Heart right ventricle (tissue), 16 donors: ENCODE measurements around the gene LRRC75B. TPM values are rescaled to one million over a fixed set of nuclear protein-coding genes. Genes with fewer than 3 reads are reported as not detected.
"Not testable (repeated sequence)": the region's sequence is repeated elsewhere in the genome, so short reads cannot be mapped to it uniquely, and the experiment has no call there.

Experiments
- ATAC-seq, 8 donors: fragments of 200-7000 bp; cut with Tn5 transposase; one replicate each; pipeline ENCODE4 v1.9.1; 2020; ENCODE audit warnings: mild to moderate bottlenecking in 8 of 8, moderate library complexity in 8 of 8, moderate number of reproducible peaks in 1 of 8
- DNase-seq, 2 donors: peaks; one replicate each; pipeline ENCODE4 v3.0.0-alpha.2; 2020
- H3K27ac ChIP-seq, 10 donors: fragments of 200-600 bp; sonication (generic) in 2 of 10; one replicate each; pipeline versions ENCODE4 v1.5.0 to v1.8.0; 2020 to 2022; ENCODE audit warnings: mild to moderate bottlenecking in 3 of 10
- H3K27me3 ChIP-seq, 7 donors: fragments of 200-600 bp; one replicate each; pipeline ENCODE4 v1.8.0; 2021 to 2022; ENCODE audit warnings: mild to moderate bottlenecking in 2 of 7
- H3K36me3 ChIP-seq, 9 donors: fragments of 200-600 bp; sonication (generic) in 1 of 9; one replicate each; pipeline versions ENCODE4 v1.5.0 to v1.8.0; 2020 to 2022; ENCODE audit warnings: mild to moderate bottlenecking in 2 of 9
- H3K4me1 ChIP-seq, 9 donors: fragments of 200-600 bp; sonication (generic) in 1 of 9; one replicate each; pipeline versions ENCODE4 v1.5.0 to v1.8.0; 2020 to 2022; ENCODE audit warnings: mild to moderate bottlenecking in 4 of 9
- H3K4me3 ChIP-seq, 10 donors: fragments of 200-600 bp; sonication (generic) in 2 of 10; one replicate each; pipeline versions ENCODE4 v1.5.0 to v1.8.0; 2020 to 2022; ENCODE audit warnings: mild to moderate bottlenecking in 7 of 10, moderate library complexity in 2 of 10
- H3K9me3 ChIP-seq, 11 donors: fragments of 200-600 bp in 10 of 11; sonication (generic) in 2 of 11; one replicate each; pipeline versions ENCODE4 v1.5.0 to v1.8.0; 2013 to 2022; ENCODE audit warnings: mild to moderate bottlenecking in 2 of 11, control low read depth in 1 of 11, moderate library complexity in 1 of 11
- CTCF ChIP-seq, 9 donors: fragments of 200-600 bp; sonication (generic) in 2 of 9; IDR thresholded peaks; one replicate each; pipeline versions ENCODE4 v1.5.0 to v1.8.0; 2021 to 2022; ENCODE audit warnings: antibody characterized with exemption in 9 of 9, mild to moderate bottlenecking in 5 of 9, moderate library complexity in 1 of 9
- WGBS, 2 donors: extraction: QIAGEN DNeasy Blood & Tissue Kit; methylation state at CpG; one replicate each; pipeline ENCODE4 v1.1.7; 2013; ENCODE audit warnings: inconsistent platforms in 1 of 2; 5-methylcytosine and 5-hydroxymethylcytosine counted together
- intact Hi-C, 10 donors: fragments of 100-400 bp; cut with DNase I; formaldehyde crosslinking; loops; one replicate each; pipeline versions ENCODE4 v1.11.1 to v1.14.2; 2022
- long read RNA-seq, 3 donors: library from polyadenylated mRNA; unstranded; transcript quantifications; one replicate each; pipeline ENCODE4 v2.0.0, GENCODE V29; 2020 to 2021
- polyA plus RNA-seq, 2 donors: library from polyadenylated mRNA; stranded (reverse); fragments of 200-250 nt; gene quantifications; one replicate each; pipeline ENCODE4 v1.2.3, GENCODE V29; 2013
- total RNA-seq, 10 donors: library from RNA; stranded (reverse); fragmentation: NEBNext Ultra II Directional in 3 of 10; extraction: Animal tissue kit (Norgen Biotek cat#: 25700) in 3 of 10; gene quantifications; one replicate each; pipeline versions ENCODE4 v1.2.1 to v1.2.4, GENCODE V29; 2021 to 2023
- donor health status: Arrhythmogenic right ventricular cardiomyopathy.
- donor health status: ischemic (EF 13 %, LVEDD 7.1; RV severe dilation, severe dysfunction).
- donor health status: healthy with polysubstance abuse.
- donor health status: DM: no; HTN: yes; CAD: no.
- donor health status: DM: no; HTN: no; CAD: no.
- donor health status: ischemic (EF 25% LVEDD 6.9; RV normal size, moderate dysfunction).
- donor health status: ischemic (EF 25% LVEDD 5.7; RV mildly dilated, moderate dysfunction).
- donor health status: healthy.
- donor health status: DM: yes; HTN: yes; CAD: no.
- donor health status: Ischemic cardiomyopathy.
- donor health status: ischemic (EF 35%, LVEDD 5.7; RV mildly dilated, moderate dysfunction).
- donor health status: nonischemic (EF 11% LVEDD 7.7; RV severe dilation, severe dysfunction).
- donor health status: DM: yes; HTN: yes; CAD: no.
- donor health status: PGD.
- donor health status: ischemic (EF 29% LVEDD 5.4; RV normal size, mild dysfunction).
- donor health status: nonischemic (EF 23%, LVEDD 6.1; RV moderate dilation, normal function).

LRRC75B gene
- 1 to 10 TPM; 2.0 to 6.6 (median 4.3) TPM for total RNA-seq
- polyA plus RNA-seq = 10 to 100 TPM in 1 of 2 donors, 1 to 10 TPM in 1; 3.9 to 12.4 TPM
- long read RNA-seq, donor 1, partial matches to known transcripts = 2 of 10 reads
- long read RNA-seq, donor 1, other reads (novel, unspliced or antisense) = 7 of 10 reads
- long read RNA-seq, donor 2, partial matches to known transcripts = 0 of 12 reads
- long read RNA-seq, donor 2, other reads (novel, unspliced or antisense) = 7 of 12 reads
- long read RNA-seq, donor 3, partial matches to known transcripts = 0 of 1 reads
- long read RNA-seq, donor 3, other reads (novel, unspliced or antisense) = 1 of 1 reads

GRCh38 chr22:24592851-24593558 is at the start of gene LRRC75B:
Gene LRRC75B, minus strand, starts transcription at chr22:24593073. Its CDS starts 34 bp downstream, at chr22:24593039.
- no peak for TF ChIP-seq CTCF (IDR thresholded peaks at IDR 0.05)
- 4 to 5% methylated on average over 68 to 72 of the region's 72 CpGs for WGBS, 2 donors
- Histone ChIP-seq H3K27me3 (no peaks in the 10 kb centered on the region), H3K9me3 (no peaks in the 10 kb centered on the region), H3K4me3 (peak within 1 kb of the TSS; percentile 21 to 80 (median 65)), H3K27ac (peak within 1 kb of the TSS; percentile 52 to 77 (median 70)), H3K4me1 (peaks cover 0 to 18% (median 9%) of the 10 kb centered on the region in 9 donors), H3K36me3 (peaks cover 0 to 17% (median 0%) of the 10 kb centered on the region in 9 donors)
- intact Hi-C loops = no loop called here
- peak; percentile 86 to 92 for DNase-seq
- peak; percentile 87 to 96 (median 93) for ATAC-seq

GRCh38 chr22:24642307-24642706 is 49.4 kb upstream of the LRRC75B start:
- not testable (repeated sequence) for H3K9me3 ChIP-seq, H3K4me3 ChIP-seq, H3K27me3 ChIP-seq, H3K4me1 ChIP-seq, H3K27ac ChIP-seq, H3K36me3 ChIP-seq, DNase-seq, ATAC-seq
- WGBS, 2 donors = 75 to 97% methylated on average over 1 of the region's 1 CpG
- intact Hi-C loops = loop anchor here in 1 of 10 donors (10.0 kb wide), 1 partner anchor 112 kb away; no protein-coding TSS in a partner anchor

- intact Hi-C loops, H3K27me3 ChIP-seq, H3K9me3 ChIP-seq, DNase-seq, H3K36me3 ChIP-seq, H3K4me3 ChIP-seq, H3K27ac ChIP-seq, ATAC-seq: not testable (repeated sequence)
- 91 to 95% methylated on average over 3 of the region's 3 CpGs for WGBS, 2 donors
- H3K4me1 ChIP-seq = peaks cover 0 to 18% (median 0%) of the 10 kb centered on the region in 9 donors
Observed at GRCh38 chr22:24636513-24636912, 43.6 kb upstream of the LRRC75B start.

GRCh38 chr22:24634776-24635389 is 42.0 kb upstream of the LRRC75B start:
- DNase-seq, intact Hi-C loops, H3K27me3 ChIP-seq, H3K4me3 ChIP-seq, ATAC-seq, H3K9me3 ChIP-seq, H3K36me3 ChIP-seq, H3K27ac ChIP-seq: not testable (repeated sequence)
- 37 to 47% methylated on average over 9 of the region's 10 CpGs for WGBS, 2 donors
- TF ChIP-seq CTCF (IDR thresholded peaks at IDR 0.05) = peak in 1 of 9 donors; percentile 27
- peaks cover 0 to 18% (median 0%) of the 10 kb centered on the region in 9 donors for H3K4me1 ChIP-seq

- H3K27me3 ChIP-seq, H3K36me3 ChIP-seq, ATAC-seq, DNase-seq, H3K27ac ChIP-seq, H3K4me3 ChIP-seq, intact Hi-C loops, H3K9me3 ChIP-seq: not testable (repeated sequence)
- 58 to 72% methylated on average over 16 of the region's 16 CpGs for whole genome bisulfite sequencing, 2 donors
- H3K4me1 ChIP-seq = peaks cover 0 to 18% (median 0%) of the 10 kb centered on the region in 9 donors
Observed at GRCh38 chr22:24633231-24634023, 40.6 kb upstream of the LRRC75B start.

- not testable (repeated sequence) for DNase-seq, ATAC-seq
Observed at GRCh38 chr22:24632642-24633041, 39.8 kb upstream of the LRRC75B start.

DNA sequence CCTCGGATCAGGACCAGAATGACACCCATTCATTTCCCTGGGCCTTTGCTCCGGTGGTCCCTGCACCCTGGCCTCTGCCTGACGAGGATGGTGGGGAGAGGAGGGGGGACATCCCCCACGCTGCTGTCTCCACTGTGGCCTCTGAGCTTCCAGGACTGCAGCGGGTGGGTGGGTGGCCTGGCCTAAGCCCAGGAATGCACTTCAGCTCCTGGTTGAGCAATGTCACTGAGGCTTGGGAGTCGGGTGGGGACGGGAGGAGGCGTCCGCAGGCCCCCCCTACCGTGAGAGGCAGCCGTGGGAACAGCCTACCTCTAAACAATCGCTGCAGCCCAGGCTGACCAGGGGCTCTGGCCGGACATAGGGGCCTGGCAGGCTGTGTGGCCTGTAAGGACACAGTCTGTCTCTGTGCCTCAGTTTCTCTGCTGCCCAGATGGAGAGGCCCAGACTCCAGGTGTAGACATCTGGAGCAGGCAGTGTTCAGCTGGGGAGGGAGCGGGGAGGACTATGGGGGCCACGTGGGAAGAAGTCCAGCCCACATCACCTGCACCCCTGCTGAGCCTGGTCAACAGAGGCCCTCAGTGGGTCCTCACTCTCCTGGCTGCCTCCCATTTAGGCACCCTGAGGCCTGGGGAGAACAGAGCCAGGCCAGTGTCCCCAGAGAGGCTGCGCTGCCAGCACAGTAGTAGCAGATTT is 38.7 kb upstream of the LRRC75B start:
- peak overlapping the region in 1 of 10 donors; percentile 52 for H3K27ac ChIP-seq
- ATAC-seq, H3K36me3 ChIP-seq, H3K27me3 ChIP-seq, H3K4me3 ChIP-seq, intact Hi-C loops, H3K9me3 ChIP-seq: not testable (repeated sequence)
- DNase-seq = peak in 1 of 2 donors; percentile 36
- 62 to 67% methylated on average over 15 to 16 of the region's 16 CpGs for WGBS, 2 donors
- peaks cover 0 to 18% (median 0%) of the 10 kb centered on the region in 9 donors for H3K4me1 ChIP-seq

More at GRCh38 chr22:24632642-24633041, 39.8 kb upstream of the LRRC75B start:
- H3K27me3 ChIP-seq, H3K4me3 ChIP-seq, H3K9me3 ChIP-seq, H3K27ac ChIP-seq, H3K36me3 ChIP-seq, intact Hi-C loops: not testable (repeated sequence)
- H3K4me1 ChIP-seq = peaks cover 0 to 18% (median 0%) of the 10 kb centered on the region in 9 donors
- 14 to 26% methylated on average over 10 to 11 of the region's 13 CpGs for WGBS, 2 donors
